Inferior parietal cortex (tissue), 1 donor: ENCODE data around the gene DRD4.
"Not testable (repeated sequence)": the region's sequence is repeated elsewhere in the genome, so short reads cannot be mapped to it uniquely, and the experiment has no call there.

Experiments used
- DNase-seq: peaks from one replicate; pipeline ENCODE4 v3.0.0-alpha.2; 2016; ENCODE audit errors: extremely low spot score

Gene DRD4

DNA sequence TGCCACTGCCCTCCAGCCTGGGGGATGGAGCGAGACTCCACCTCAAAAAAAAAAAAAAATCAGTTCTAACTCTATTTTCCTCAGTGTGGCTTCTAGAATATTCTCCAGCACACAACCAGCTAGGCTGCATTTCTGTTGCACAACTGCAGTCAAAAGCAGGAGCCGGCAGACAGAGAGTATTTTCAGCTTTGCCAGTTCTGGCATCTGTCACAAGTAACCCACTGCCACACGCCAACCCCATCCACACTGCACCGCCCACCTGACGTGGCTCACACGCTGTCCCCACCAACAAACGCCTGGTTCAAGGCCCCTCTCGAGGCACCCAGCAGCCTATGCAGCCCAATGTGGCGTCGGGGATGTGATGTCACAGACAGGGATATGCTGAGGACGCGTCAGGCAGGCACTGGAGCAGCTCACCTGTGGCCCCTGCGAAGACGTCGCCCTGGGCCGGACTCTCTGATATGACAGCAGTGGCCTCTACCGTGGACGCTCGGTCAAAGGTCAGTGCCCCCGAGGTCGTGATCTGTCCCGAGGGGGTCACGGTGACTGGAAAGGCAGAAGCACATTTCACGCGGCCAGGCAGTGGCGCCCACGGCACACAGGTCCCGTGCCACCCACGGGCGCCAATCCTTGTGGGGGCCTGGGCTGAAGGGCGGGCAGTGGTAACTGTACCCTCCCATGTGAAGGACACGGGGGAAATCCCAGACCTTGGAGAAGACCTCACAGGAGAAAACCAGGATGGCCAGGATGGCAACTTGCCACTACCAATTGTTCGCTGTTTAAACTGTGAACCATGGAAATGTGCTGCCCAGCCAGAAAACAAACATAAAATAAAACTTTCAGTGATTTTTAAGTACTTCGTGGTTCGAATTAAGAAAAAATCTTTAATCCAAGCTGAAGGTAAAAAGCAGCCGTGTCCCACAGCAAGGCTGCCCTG lies 42.5 kb downstream of the DRD4 start:
- DNase-seq: no peak

DNA sequence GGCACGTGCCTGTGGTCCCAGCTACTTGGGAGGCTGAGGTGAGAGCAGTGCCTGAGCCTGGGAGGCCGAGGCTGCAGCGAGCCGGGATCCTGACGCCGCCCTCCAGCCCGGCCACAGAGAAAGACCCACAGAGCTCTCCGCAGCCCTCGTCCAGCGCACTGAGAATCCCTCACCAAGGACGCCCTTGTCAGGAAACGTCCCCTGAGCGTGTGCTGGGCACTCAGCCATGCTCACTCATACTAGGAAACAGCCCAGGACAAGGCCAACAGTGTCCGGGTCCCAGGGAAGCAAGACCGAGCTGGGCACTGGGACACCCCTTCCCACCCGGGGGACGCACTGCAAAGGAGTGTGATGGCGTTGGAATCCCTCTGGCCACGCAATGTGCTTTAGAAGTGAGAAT lies 43.4 kb downstream of the DRD4 start:
- no peak for DNase-seq

- DNase-seq: no peak
Measured at GRCh38 chr11:680970-681369, 43.9 kb downstream of the DRD4 start.

DNA sequence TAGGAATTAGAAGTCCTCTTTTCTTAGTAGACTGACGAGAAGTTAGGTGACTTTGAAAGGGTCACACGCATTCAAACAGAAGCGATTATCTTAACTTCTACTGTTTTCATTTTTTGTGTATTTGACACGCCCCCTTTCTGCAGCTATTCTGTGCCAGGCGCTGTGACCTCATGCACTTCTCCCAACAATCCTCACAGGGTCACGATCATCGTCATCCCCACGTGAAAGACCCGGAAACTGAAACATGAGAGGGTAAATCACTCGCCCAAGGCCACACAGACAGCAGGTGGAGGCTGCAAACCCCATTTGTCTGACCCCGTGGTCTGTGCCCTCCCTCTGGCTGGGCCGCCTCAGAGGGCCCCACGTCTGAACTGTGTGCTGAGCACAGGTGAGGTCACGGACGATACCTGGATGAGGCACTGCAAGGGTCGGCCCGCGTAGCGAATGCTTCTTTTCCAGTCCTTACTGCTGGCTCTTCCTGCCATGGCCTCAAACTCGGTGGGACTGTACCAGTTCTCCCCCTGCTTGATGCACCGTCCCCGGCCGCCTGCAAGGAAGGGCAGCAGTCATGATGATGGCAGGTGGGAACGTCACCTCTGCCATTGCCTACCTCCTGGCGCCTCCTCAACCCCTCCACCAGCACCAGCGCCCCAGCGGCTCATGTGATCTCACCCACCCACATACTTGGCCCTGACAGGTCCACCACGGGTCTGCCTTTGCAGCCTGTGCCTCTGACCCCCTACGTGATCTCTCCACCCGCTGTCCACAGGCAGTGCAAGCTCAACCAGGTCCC lies 49.6 kb downstream of the DRD4 start:
- no peak for DNase-seq

- no peak for DNase-seq
Measured at GRCh38 chr11:687751-688150, 50.7 kb downstream of the DRD4 start.

- no peak for DNase-seq
Measured at GRCh38 chr11:688681-689080, 51.6 kb downstream of the DRD4 start.

DNA sequence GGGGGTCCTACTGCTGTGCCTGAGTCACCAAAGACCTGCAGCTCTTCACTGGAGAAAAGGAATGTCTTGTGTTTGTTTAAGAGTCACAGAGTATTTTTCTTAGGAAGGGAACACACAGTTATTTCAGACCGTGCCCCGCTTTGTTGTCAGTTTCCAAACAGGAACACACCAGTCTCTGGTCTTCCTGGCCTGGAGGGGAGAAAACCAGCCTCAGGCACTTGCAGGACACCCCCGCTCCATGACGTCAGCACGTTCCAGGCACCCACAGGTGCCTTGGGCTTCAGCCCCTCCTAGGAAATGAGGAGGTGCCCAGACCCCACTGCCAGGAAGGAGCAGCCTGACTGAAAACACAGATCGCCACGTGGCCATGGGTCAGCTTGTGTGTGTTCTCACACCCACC lies 52.6 kb downstream of the DRD4 start:
- DNase-seq: no peak

- DNase-seq: not testable (repeated sequence)
Measured at GRCh38 chr11:690244-690643, 53.2 kb downstream of the DRD4 start.
